Measurements from ENCODE around the gene NSUN7. TPM values are rescaled to one million over a fixed set of nuclear protein-coding genes. Genes with fewer than 3 reads are reported as not detected.

Gene NSUN7
- total and polyA plus RNA-seq, 9 of the 15 experiments (the other 6 are each of a cell fraction or from before 2014, with no cell fraction given) = not detected

DNA sequence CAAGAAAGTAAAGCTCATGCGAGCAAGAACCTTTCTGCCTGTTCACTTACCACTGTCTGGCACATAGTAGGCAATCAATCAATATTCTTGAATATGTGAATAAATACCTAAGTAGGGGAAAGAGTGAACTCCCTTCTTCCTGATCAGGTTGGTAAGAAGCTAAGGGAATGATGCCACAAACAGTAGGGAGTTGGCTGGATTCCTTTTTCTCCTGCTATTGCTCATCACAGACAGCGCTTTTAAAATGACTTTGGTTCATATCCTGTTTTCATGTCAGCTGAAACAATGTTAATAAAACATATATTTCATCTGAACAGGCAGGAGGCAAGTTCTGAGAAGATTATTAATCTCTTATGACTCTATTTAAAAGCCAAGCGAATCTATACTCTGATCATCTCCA is 99.2 kb downstream of the NSUN7 start:
- no TSS peak for BruUV-seq (replicated peaks)
- CTCF ChIA-PET (ENCODE audit: low intra/inter-chr PET ratio) = no interaction called here
- Histone ChIP-seq H3K9me3 (replicated peaks; ENCODE audit: control insufficient read depth, insufficient read depth, low read depth, low read length) (no peaks in the 10 kb centered on the region), H3K9me1 (ENCODE audit: control insufficient read depth, insufficient read depth, low read length) (no peaks in the 10 kb centered on the region), H3K27me3 (ENCODE audit: control insufficient read depth in 2 of 2, insufficient read depth in 2 of 2, low read length in 2 of 2) (peaks cover 14 to 17% of the 10 kb centered on the region in 2 experiments; a peak in 4 of 5 replicates), H3K36me3 (ENCODE audit: control insufficient read depth, insufficient read depth, low read length) (no peaks in the 10 kb centered on the region), H2AFZ (ENCODE audit: low read depth, low read length) (no peak overlapping the region), H3K79me2 (ENCODE audit: control insufficient read depth, insufficient read depth, low read length) (no peaks in the 10 kb centered on the region), H3K27ac (ENCODE audit: extremely low read depth, low read depth, low read length) (no peak overlapping the region), H3K4me1 (replicated peaks in 1 of 2; ENCODE audit: control insufficient read depth in 2 of 2, insufficient read depth in 2 of 2, low read length in 2 of 2) (no peaks in the 10 kb centered on the region), H4K20me1 (replicated peaks; ENCODE audit: control insufficient read depth, insufficient read depth, low read length) (0 out of 2 replicates have a peak, but pooled peaks cover 3% of the 10 kb centered on the region), H3K4me3 (no peak overlapping the region), H3K9ac (ENCODE audit: insufficient read depth in 1 of 2, low read depth in 2 of 2, low read length in 2 of 2) (no peak overlapping the region), H3K4me2 (ENCODE audit: insufficient read depth, low read length) (no peak overlapping the region)
- intact Hi-C loops (cut with micrococcal nuclease) (loop anchor here (10.0 kb wide), 1 partner anchor 524 kb away; no protein-coding TSS in a partner anchor), in situ Hi-C loops (cut with MboI) (no loop called here)
- DNase-seq (ENCODE audit: extremely low read depth in 1 of 4, low spot score in 3 of 4) (no peak), FAIRE-seq (no peak), ATAC-seq (no peak)
- POLR2A ChIA-PET = no interaction called here
- TF ChIP-seq SUPT5H (IDR thresholded peaks at IDR 0.05) (no peak), SETDB1 (IDR thresholded peaks at IDR 0.05; ENCODE audit: low read length) (no peak), ZNF174 (CRISPR knock-in tag; IDR thresholded peaks at IDR 0.05) (no peak)
- WGBS (ENCODE audit: insufficient coverage, low coverage, missing lambda C conversion rate) = 3% methylated on average over 3 of the region's 3 CpGs

GRCh38 chr4:40850496-40850895 is 100.7 kb downstream of the NSUN7 start:
- intact Hi-C loops (cut with micrococcal nuclease) (no loop called here), in situ Hi-C loops (cut with MboI) (no loop called here)
- no peaks in the 10 kb centered on the region for H3K9me1 ChIP-seq (ENCODE audit: control insufficient read depth, insufficient read depth, low read length)
- H3K4me2 ChIP-seq (ENCODE audit: insufficient read depth, low read length) = no peak overlapping the region
- H3K27me3 ChIP-seq (ENCODE audit: control insufficient read depth in 2 of 2, insufficient read depth in 2 of 2, low read length in 2 of 2) = peaks cover 17 to 24% of the 10 kb centered on the region in 2 experiments; a peak in 4 of 5 replicates
- H4K20me1 ChIP-seq (replicated peaks; ENCODE audit: control insufficient read depth, insufficient read depth, low read length) = 0 out of 2 replicates have a peak, but pooled peaks cover 3% of the 10 kb centered on the region
- POLR2A ChIA-PET = no interaction called here
- H3K9ac ChIP-seq (ENCODE audit: insufficient read depth in 1 of 2, low read depth in 2 of 2, low read length in 2 of 2) = no peak overlapping the region
- 2% methylated on average over 4 of the region's 4 CpGs for WGBS (ENCODE audit: insufficient coverage, low coverage, missing lambda C conversion rate)
- DNase-seq (ENCODE audit: extremely low read depth in 1 of 4, low spot score in 3 of 4) (no peak), FAIRE-seq (no peak), ATAC-seq (no peak)
- no peaks in the 10 kb centered on the region for H3K36me3 ChIP-seq (ENCODE audit: control insufficient read depth, insufficient read depth, low read length)
- CTCF ChIA-PET (ENCODE audit: low intra/inter-chr PET ratio) = no interaction called here
- no peak overlapping the region for H2AFZ ChIP-seq (ENCODE audit: low read depth, low read length)
- no peaks in the 10 kb centered on the region for H3K9me3 ChIP-seq (replicated peaks; ENCODE audit: control insufficient read depth, insufficient read depth, low read depth, low read length)
- H3K4me3 ChIP-seq = no peak overlapping the region
- H3K4me1 ChIP-seq (replicated peaks in 1 of 2; ENCODE audit: control insufficient read depth in 2 of 2, insufficient read depth in 2 of 2, low read length in 2 of 2) = no peaks in the 10 kb centered on the region
- BruUV-seq (replicated peaks) = no TSS peak
- H3K27ac ChIP-seq (ENCODE audit: extremely low read depth, low read depth, low read length) = no peak overlapping the region
- no peaks in the 10 kb centered on the region for H3K79me2 ChIP-seq (ENCODE audit: control insufficient read depth, insufficient read depth, low read length)
- TF ChIP-seq ZBTB1 (CRISPR knock-in tag; IDR thresholded peaks at IDR 0.05; ENCODE audit: borderline replicate concordance, low read depth) (no peak), SNIP1 (IDR thresholded peaks at IDR 0.05; ENCODE audit: low read depth) (no peak), SMARCB1 (IDR thresholded peaks at IDR 0.05; ENCODE audit: insufficient read length, low read depth) (no peak), ZKSCAN8 (CRISPR knock-in tag; IDR thresholded peaks at IDR 0.05) (no peak), CTBP1 (IDR thresholded peaks at IDR 0.05; ENCODE audit: borderline replicate concordance) (no peak), RB1 (IDR thresholded peaks at IDR 0.05; ENCODE audit: low read depth) (no peak), CTCF (IDR thresholded peaks at IDR 0.05 in 2 of 3, conservative IDR thresholded peaks at IDR 0.05 in 1 of 3; ENCODE audit: insufficient read depth in 2 of 3, low read depth in 1 of 3, low read length in 3 of 3) (no peak), C11orf30 (IDR thresholded peaks at IDR 0.05; ENCODE audit: low read depth) (no peak), MCM5 (IDR thresholded peaks at IDR 0.05; ENCODE audit: low read depth) (no peak), ZFX (CRISPR knock-in tag; IDR thresholded peaks at IDR 0.05) (no peak), POLR2B (IDR thresholded peaks at IDR 0.05; ENCODE audit: low read depth, partially characterized antibody) (no peak), KLF6 (CRISPR knock-in tag; IDR thresholded peaks at IDR 0.05; ENCODE audit: borderline replicate concordance) (no peak)

Measured in K562 (cell line).